NCI-H2227 treated with DMSO at 0.1 percent for 48 hours (cell line): Measurements from ENCODE around the gene CELF5.
"Not testable (repeated sequence)": the region's sequence is repeated elsewhere in the genome, so short reads cannot be mapped to it uniquely, and the experiment has no call there.

Experiments used
- DNase-seq: peaks from one replicate; lab custom pipeline; 2025; lab: John Stamatoyannopoulos, UW

Gene CELF5

GRCh38 chr19:3322199-3322978, 97.9 kb downstream of the CELF5 start:
- no peak for DNase-seq

- no peak for DNase-seq
Measured at GRCh38 chr19:3323026-3323425, 98.6 kb downstream of the CELF5 start.

DNA sequence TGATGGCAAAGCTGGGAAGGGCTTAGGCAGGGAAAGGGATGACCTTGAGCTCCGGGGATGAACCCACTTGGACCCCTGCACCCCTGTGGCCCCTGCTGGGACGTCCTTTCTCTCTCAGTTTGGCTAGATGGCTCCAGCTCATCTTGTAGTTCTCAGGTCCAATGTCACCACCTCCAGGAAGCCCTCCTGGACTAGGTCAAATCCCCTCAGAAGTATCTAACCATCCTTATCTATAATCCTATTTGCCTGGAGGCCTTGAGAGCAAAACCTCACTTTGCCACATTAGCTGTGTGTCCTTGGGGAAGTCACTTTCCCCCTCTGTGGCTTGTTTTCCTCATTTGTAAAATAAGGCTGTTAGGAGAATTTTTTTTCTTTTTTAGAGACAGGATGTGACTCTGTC, 99.2 kb downstream of the CELF5 start:
- DNase-seq, result no peak

- no peak for DNase-seq
Measured at GRCh38 chr19:3324405-3324856, 100.0 kb downstream of the CELF5 start.

- no peak for DNase-seq
Measured at GRCh38 chr19:3325451-3325850, 101.0 kb downstream of the CELF5 start.

DNA sequence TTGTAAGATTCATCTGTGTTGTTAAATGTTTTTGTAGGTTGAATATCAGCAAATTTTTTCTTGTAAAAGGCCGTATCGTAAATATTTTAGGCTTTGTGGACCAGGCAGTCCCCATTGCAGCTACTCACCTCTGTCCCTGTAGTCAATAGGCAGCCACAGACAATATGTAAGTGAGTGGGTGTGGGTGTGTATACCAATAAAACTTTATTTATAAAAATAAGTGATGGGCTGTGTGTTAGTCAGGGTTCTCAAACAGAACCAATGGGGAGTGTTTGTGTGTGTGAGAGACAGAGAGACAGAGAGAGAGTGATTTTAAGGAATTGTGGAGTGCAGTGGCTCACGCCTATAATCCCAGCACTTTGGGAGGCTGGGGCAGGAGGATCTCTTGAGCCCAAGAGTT, 104.3 kb downstream of the CELF5 start:
- no peak for DNase-seq

- DNase-seq, result no peak
Measured at GRCh38 chr19:3330047-3330446, 105.6 kb downstream of the CELF5 start.

- DNase-seq, result not testable (repeated sequence)
Measured at GRCh38 chr19:3332232-3332631, 107.8 kb downstream of the CELF5 start.

- no peak for DNase-seq
Measured at GRCh38 chr19:3333020-3333583, 108.6 kb downstream of the CELF5 start.

- no peak for DNase-seq
Measured at GRCh38 chr19:3333662-3334061, 109.2 kb downstream of the CELF5 start.

- not testable (repeated sequence) for DNase-seq
Measured at GRCh38 chr19:3334749-3335430, 110.4 kb downstream of the CELF5 start.

DNA sequence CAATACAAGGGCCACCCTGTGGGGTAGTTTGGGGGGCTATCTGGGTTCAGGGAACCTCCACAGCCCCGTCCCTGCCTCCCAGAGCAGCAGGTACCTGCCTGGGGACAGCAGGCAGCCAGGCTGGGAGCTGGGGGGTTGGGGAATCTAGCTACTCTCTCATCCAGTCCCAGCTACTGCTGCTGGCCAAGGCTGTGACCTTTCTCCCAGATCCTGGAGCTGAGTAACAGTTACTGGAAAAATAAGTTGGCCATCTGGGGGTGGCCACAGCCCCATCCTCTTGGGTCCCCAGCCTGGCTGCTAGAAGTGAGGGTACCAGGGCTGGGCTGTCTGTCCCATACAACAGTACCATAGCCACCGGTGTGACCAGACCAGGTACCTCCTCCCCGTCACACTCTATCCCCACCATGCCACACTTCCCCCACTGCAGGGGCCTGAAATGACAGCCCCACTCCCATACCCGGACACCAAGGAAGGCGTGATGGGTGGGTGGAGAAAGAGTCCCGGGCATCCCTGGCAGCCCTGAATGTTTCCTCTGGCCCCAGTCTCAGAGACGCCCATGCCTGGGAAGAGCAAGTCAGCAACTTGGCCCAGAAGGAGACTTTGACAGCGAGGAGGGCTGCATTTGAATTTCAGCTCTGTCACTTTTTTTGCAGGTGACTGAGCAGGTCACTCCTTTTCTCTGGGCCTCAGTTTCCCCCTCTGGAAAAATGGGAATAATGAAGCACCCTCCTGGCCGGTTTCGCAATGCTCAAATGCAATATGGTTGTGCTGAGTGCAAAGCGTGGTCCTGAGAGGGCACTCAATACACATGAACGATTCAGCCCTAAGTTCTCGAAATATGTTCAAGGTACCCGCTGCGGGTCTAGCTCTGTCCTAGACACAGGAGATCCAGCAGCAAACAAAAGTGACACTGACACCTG, 111.2 kb downstream of the CELF5 start:
- DNase-seq, result no peak

GRCh38 chr19:3336351-3336679, 111.9 kb downstream of the CELF5 start:
- no peak for DNase-seq

DNA sequence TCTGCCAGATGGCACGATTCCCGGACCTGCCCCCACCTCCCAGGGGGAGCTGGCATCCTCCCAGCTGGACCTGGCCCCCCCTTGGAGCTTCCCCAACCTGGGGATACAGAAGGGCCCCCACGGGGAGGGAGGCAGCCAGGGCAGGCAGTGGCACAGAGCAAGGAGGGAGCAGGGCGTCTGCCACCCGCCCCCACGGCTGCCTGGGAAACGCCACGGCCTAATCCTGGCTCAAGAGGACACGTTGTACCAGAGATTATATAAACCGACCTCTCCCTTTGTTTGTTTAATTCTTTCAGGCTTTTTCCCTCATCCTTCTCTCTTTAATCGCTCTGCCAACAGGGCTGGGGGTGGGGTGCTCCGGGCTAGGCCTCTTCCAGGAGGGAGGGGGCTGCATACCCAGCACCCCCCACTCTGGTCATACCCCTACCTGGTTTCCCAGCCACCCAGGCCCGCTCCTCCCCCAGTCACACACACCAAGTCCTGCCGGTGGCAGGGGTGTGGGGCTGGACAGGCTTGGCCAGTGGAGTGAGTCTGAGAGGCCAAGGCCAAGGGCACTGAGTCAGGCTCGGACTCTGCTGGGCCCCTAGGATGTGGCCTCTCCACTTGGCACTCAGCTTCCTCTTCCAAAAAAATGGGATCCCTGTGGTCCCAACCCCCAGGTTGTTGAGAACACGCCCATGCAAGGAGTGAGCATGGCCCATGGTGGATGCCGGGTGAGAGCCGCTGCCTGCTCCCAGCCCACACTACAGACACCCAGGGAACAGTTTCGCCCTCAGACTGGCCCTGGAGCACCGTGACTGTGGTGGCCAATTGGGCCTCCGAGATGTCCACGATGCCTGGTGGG, 112.4 kb downstream of the CELF5 start:
- DNase-seq, result no peak

DNA sequence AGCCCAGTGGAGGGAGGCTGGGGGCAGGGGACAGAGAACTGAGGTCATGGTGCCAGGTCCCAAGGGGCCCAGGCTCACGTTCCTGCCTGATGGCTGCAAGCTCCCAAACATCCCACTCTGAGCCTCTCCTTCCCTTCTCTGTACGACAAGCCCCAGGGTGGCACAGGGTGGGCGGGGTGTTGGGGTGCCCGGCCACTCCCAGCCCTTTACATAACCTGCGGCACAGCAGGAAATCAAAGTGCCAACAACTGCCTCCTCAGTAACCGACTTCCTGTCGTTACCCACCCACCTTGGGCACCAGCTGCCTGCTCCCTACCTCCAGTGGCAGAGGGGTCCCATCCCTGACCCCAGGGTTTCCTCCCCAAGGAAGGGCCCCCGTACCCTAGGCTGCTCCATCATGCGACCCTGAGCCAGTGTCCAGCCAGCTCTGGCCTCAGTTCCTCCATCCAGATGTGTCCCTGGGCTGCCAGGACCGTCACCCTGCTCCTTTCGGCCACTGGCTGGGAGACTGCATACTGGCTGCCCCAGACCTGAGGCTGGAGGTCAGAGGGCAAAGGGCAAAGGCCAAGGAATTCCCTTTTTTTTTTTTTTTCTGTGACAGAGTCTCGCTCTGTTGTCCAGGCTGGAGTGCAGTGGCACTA, 114.2 kb downstream of the CELF5 start:
- no peak for DNase-seq

- no peak for DNase-seq
Measured at GRCh38 chr19:3340340-3340739, 115.9 kb downstream of the CELF5 start.

DNA sequence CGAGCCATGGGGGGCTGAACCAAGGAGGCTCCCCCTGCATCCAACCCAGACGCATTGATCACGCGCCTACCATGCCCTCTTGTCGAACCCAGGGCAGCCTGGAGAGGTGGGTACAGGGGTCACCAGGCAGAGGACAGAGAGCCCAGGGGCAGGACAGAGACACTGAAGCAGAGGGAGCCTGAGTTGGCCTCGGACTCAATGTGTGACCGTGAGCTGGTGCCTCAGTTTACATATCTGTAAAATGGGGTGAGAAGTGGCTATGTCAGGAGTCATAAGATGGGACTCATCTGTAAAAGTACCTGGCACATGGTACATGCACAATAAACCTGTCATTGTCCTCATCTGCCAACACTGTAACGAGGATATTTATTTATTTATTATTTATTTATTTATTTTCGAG, 117.8 kb downstream of the CELF5 start:
- DNase-seq, result no peak

DNA sequence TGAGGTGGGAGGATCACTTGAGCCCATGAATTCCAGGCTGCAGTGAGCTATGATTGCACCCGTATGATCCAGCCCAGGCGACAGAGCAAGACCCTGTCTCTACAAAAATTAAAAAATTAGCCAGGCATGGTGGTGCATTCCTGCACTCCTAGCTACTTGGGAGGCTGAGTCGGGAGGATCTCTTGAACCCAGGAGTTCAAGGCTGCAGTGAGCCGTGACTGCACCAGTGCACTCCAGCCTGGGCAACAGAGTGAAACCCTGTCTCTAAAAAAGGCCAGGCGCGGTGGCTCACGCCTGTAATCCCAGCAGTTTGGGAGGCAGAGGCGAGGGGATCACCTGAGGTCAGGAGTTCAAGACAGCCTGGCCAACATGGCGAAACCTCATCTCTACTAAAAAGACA, 118.5 kb downstream of the CELF5 start:
- DNase-seq, result not testable (repeated sequence)

GRCh38 chr19:3343619-3344502, 119.4 kb downstream of the CELF5 start:
- no peak for DNase-seq
